Neural cell (in vitro differentiated cells): ENCODE measurements around the gene MAFB. TPM values are rescaled to one million over a fixed set of nuclear protein-coding genes. Genes with fewer than 3 reads are reported as not detected.

Source experiments
- H2AFZ ChIP-seq: fragments of 200-600, 300-800 bp; sonication (generic), shearing (Covaris generic); 2 replicates; pipeline ENCODE4 v1.6.0; 2014; ENCODE audit warnings: low read depth, mild to moderate bottlenecking, antibody characterized with exemption, low read length, moderate library complexity
- H3F3A ChIP-seq: fragments of 200-600 bp; shearing (Covaris generic); 2 replicates; pipeline ENCODE4 v1.6.1; 2016; ENCODE audit warnings: mild to moderate bottlenecking, moderate library complexity, mixed read lengths, antibody characterized with exemption, low read length; ENCODE audit not compliant: insufficient read depth, poor library complexity, severe bottlenecking
- H3K27ac ChIP-seq: fragments of 200-600, 300-800 bp; sonication (generic), shearing (Covaris generic); 2 replicates; pipeline ENCODE4 v1.5.1; 2014; ENCODE audit warnings: mild to moderate bottlenecking, low read length, moderate library complexity
- H3K27me3 ChIP-seq: fragments of 300-800, 200-600 bp; sonication (generic), shearing (Covaris generic); 2 replicates; pipeline ENCODE4 v1.6.0; 2014; ENCODE audit warnings: mild to moderate bottlenecking, low read depth, low read length, moderate library complexity; ENCODE audit not compliant: insufficient read depth
- H3K36me3 ChIP-seq: fragments of 300-800, 200-600 bp; sonication (generic), shearing (Covaris generic); 2 replicates; pipeline ENCODE4 v1.5.1; 2014; ENCODE audit warnings: mild to moderate bottlenecking, antibody characterized with exemption, low read length, moderate library complexity; ENCODE audit not compliant: insufficient read depth
- H3K4me2 ChIP-seq: fragments of 300-800, 200-600 bp; sonication (generic), shearing (Covaris generic); 2 replicates; pipeline ENCODE4 v1.6.0; 2014; ENCODE audit warnings: mild to moderate bottlenecking, low read length
- H3K4me3 ChIP-seq: fragments of 300-800, 200-600 bp; sonication (generic), shearing (Covaris generic); 2 replicates; pipeline ENCODE4 v1.5.1; 2014; ENCODE audit warnings: mild to moderate bottlenecking, low read length, moderate library complexity
- H3K79me2 ChIP-seq: fragments of 200-600 bp; shearing (Covaris generic); replicated peaks from 2 replicates; pipeline ENCODE4 v1.6.0; 2014; ENCODE audit warnings: mild to moderate bottlenecking, low read length, moderate library complexity; ENCODE audit not compliant: insufficient read depth
- H3K9ac ChIP-seq: fragments of 300-800, 200-600 bp; sonication (generic), shearing (Covaris generic); 2 replicates; pipeline ENCODE4 v1.6.1; 2016; ENCODE audit warnings: mild to moderate bottlenecking, low read length, mixed read lengths
- H3K9me2 ChIP-seq: fragments of 200-600 bp; shearing (Covaris generic); 2 replicates; pipeline ENCODE4 v1.6.1; 2016; ENCODE audit warnings: mild to moderate bottlenecking, low read length, mixed read lengths; ENCODE audit not compliant: insufficient read depth
- H3K9me3 ChIP-seq: fragments of 200-600, 300-800 bp; sonication (generic), shearing (Covaris generic); 2 replicates; pipeline ENCODE4 v1.6.1; 2016; ENCODE audit warnings: mild to moderate bottlenecking, mixed run types, low read length, moderate library complexity, mixed read lengths
- H4K20me1 ChIP-seq: fragments of 200-600 bp; shearing (Covaris generic); 2 replicates; pipeline ENCODE4 v1.6.1; 2016; ENCODE audit warnings: mild to moderate bottlenecking, mixed run types; ENCODE audit not compliant: insufficient read depth
- CTCF ChIP-seq: fragments of 450-650 bp; IDR thresholded peaks from 2 replicates; pipeline ENCODE4 v1.5.1; 2014; ENCODE audit warnings: antibody characterized with exemption, mild to moderate bottlenecking, moderate library complexity; ENCODE audit not compliant: poor library complexity, severe bottlenecking
- EP300 ChIP-seq: fragments of 450-650 bp; conservative IDR thresholded peaks from 2 replicates; pipeline ENCODE4 v1.6.1; 2014; ENCODE audit warnings: antibody characterized with exemption, mild to moderate bottlenecking, moderate library complexity; ENCODE audit not compliant: poor library complexity, severe bottlenecking
- EZH2 ChIP-seq: fragments of 200-600, 300-800 bp; shearing (Covaris generic), sonication (generic); IDR thresholded peaks from 2 replicates; pipeline ENCODE4 v1.6.1; 2014; ENCODE audit warnings: antibody characterized with exemption, low read length, borderline replicate concordance, mild to moderate bottlenecking; ENCODE audit not compliant: insufficient read depth, poor library complexity, severe bottlenecking
- MXI1 ChIP-seq: fragments of 450-650 bp; conservative IDR thresholded peaks from 2 replicates; pipeline ENCODE4 v1.6.1; 2014; ENCODE audit warnings: antibody characterized with exemption, mild to moderate bottlenecking; ENCODE audit not compliant: poor library complexity, severe bottlenecking
- POLR2AphosphoS5 ChIP-seq: IDR thresholded peaks from 2 replicates; pipeline ENCODE4 v1.6.1; 2012
- RAD21 ChIP-seq: fragments of 450-650 bp; conservative IDR thresholded peaks from 2 replicates; pipeline ENCODE4 v1.6.1; 2014; ENCODE audit warnings: antibody characterized with exemption, mild to moderate bottlenecking, moderate library complexity
- REST ChIP-seq: IDR thresholded peaks from 2 replicates; pipeline ENCODE4 v1.6.1; 2012; ENCODE audit warnings: borderline replicate concordance
- SMC3 ChIP-seq: fragments of 450-650 bp; conservative IDR thresholded peaks from 2 replicates; pipeline ENCODE4 v1.6.1; 2014; ENCODE audit warnings: antibody characterized with exemption, mild to moderate bottlenecking, moderate library complexity; ENCODE audit not compliant: poor library complexity
- TAF1 ChIP-seq: IDR thresholded peaks from 2 replicates; pipeline ENCODE4 v1.6.1; 2012; ENCODE audit warnings: low read depth
- polyA plus RNA-seq: library from polyadenylated mRNA; depleted of rRNA; stranded (reverse); fragments of >200 nt; gene quantifications from 2 replicates; pipeline ENCODE4 v1.2.3, GENCODE V29; 2014

Gene MAFB
- polyA plus RNA-seq, 1 donor from 2014 or later = 5.6 TPM

DNA sequence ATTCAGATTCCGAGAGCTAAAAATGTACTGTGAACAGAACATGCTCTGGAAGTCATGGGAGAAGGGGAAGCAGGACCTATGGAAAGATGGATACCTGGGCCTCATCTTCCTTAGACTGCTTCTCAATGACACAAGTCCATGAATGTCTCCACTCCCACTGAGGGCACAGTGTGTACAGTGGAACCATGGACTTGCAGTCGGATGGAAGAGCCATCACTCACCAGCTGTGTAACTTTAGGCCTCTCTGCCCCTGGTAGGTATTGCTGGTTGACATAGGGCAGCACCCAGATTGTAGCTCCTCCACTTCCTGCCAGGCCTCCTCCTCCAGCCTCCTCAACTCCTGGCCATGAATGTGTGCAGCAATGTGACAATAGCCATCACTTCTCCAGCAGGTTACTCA is 52.5 kb downstream of the MAFB start:
- H3K9ac ChIP-seq = no peak overlapping the region
- no peaks in the 10 kb centered on the region for H3F3A ChIP-seq
- no peaks in the 10 kb centered on the region for H4K20me1 ChIP-seq
- H3K27ac ChIP-seq = no peak overlapping the region
- no peaks in the 10 kb centered on the region for H3K27me3 ChIP-seq
- no peak overlapping the region for H3K4me3 ChIP-seq
- no peaks in the 10 kb centered on the region for H3K9me2 ChIP-seq
- no peaks in the 10 kb centered on the region for H3K36me3 ChIP-seq
- H3K9me3 ChIP-seq = no peaks in the 10 kb centered on the region
- TF ChIP-seq CTCF (no peak), RAD21 (no peak), MXI1 (no peak), POLR2AphosphoS5 (no peak), SMC3 (no peak), REST (no peak), EP300 (no peak), TAF1 (no peak), EZH2 (no peak)
- H3K79me2 ChIP-seq = no peaks in the 10 kb centered on the region
- H3K4me2 ChIP-seq = no peak overlapping the region
- H2AFZ ChIP-seq = no peak overlapping the region

DNA sequence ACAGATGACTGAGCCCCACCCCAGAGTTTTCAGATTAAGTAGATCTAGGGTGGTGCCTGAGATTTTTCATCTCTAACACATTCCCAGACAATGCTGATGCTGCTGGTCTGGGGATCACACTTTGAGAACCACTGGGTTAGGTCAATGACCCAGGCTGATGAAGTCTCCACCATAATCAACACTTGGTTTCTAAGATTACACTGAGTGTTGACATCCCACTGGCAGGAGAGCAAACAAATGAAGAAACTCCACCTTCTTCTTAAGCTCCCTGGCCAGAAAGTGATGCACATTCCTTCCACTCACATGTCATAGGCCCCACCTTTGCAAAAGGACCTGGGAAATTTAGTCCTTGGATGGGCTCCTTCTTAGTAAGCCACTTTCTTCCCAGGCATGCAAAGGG is 53.1 kb downstream of the MAFB start:
- H4K20me1 ChIP-seq = no peaks in the 10 kb centered on the region
- H3K4me3 ChIP-seq = no peak overlapping the region
- H3K9ac ChIP-seq = no peak overlapping the region
- no peak overlapping the region for H2AFZ ChIP-seq
- no peaks in the 10 kb centered on the region for H3K36me3 ChIP-seq
- no peak overlapping the region for H3K4me2 ChIP-seq
- no peaks in the 10 kb centered on the region for H3F3A ChIP-seq
- H3K9me2 ChIP-seq = no peaks in the 10 kb centered on the region
- H3K27me3 ChIP-seq = no peaks in the 10 kb centered on the region
- no peak for TF ChIP-seq TAF1
- no peak for TF ChIP-seq SMC3
- no peak for TF ChIP-seq EP300
- TF ChIP-seq EZH2 = no peak
- no peak for TF ChIP-seq MXI1
- no peak overlapping the region for H3K27ac ChIP-seq
- H3K9me3 ChIP-seq = no peaks in the 10 kb centered on the region
- no peaks in the 10 kb centered on the region for H3K79me2 ChIP-seq
